Gastrocnemius medialis (tissue), 4 donors: ENCODE measurements around the gene KRT10.

ENCODE experiments used
- POLR2A ChIP-seq, 2 donors: fragments of 450-650 bp; IDR thresholded peaks; one replicate each; pipeline ENCODE4 v1.6.1; 2017; ENCODE audit warnings: antibody characterized with exemption in 2 of 2, mild to moderate bottlenecking in 2 of 2, moderate library complexity in 2 of 2
- TF ChIP-seq, protein P1 (sequence below), 5 experiments: fragments of 450-650 bp in 3 of 5; fragments of 200-600 bp in 2 of 5; sonication (generic) in 2 of 5; IDR thresholded peaks in 4 of 5; conservative IDR thresholded peaks in 1 of 5; 1 replicate in 4 of 5; 2 replicates in 1 of 5; pipeline ENCODE4 v1.5.1; 2016 to 2019; ENCODE audit warnings: antibody characterized with exemption in 5 of 5, mild to moderate bottlenecking in 3 of 5, moderate library complexity in 3 of 5

DNA sequence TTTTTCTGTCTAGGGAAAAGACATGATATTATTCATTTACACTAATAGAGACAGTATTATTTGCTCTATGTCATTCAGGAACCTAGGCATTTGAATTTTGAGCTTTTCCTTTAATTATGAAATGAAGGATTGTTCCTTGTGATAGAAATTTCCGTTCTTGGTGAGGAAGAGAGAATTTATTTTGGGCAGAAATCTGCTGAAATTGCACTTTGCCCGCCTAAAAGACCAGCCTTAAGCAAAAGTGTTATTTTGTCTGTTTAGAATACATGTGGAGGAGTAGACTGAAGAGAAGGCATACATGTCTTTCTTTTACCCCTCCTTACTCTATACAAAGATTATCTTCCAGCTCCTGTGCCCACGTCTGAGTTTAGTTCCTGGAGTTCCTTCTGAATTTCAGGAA lies 16.8 kb upstream of the KRT10 start:
- TF ChIP-seq, protein P1, sequence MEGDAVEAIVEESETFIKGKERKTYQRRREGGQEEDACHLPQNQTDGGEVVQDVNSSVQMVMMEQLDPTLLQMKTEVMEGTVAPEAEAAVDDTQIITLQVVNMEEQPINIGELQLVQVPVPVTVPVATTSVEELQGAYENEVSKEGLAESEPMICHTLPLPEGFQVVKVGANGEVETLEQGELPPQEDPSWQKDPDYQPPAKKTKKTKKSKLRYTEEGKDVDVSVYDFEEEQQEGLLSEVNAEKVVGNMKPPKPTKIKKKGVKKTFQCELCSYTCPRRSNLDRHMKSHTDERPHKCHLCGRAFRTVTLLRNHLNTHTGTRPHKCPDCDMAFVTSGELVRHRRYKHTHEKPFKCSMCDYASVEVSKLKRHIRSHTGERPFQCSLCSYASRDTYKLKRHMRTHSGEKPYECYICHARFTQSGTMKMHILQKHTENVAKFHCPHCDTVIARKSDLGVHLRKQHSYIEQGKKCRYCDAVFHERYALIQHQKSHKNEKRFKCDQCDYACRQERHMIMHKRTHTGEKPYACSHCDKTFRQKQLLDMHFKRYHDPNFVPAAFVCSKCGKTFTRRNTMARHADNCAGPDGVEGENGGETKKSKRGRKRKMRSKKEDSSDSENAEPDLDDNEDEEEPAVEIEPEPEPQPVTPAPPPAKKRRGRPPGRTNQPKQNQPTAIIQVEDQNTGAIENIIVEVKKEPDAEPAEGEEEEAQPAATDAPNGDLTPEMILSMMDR (IDR thresholded peaks at IDR 0.05 in 4 of 5, conservative IDR thresholded peaks at IDR 0.05 in 1 of 5), result no peak
- TF ChIP-seq POLR2A (IDR thresholded peaks at IDR 0.05), result no peak
